Brain microvascular endothelial cell (primary cell): Measurements from ENCODE around the gene DHRS4L2.
"Not testable (repeated sequence)": the region's sequence is repeated elsewhere in the genome, so short reads cannot be mapped to it uniquely, and the experiment has no call there.

ENCODE experiments used
- DNase-seq: peaks from one replicate; pipeline ENCODE4 v3.0.0-alpha.2; 2020
- H3K27ac ChIP-seq: fragments of 250-450 bp; sonication (Bioruptor Pico); 2 replicates; pipeline ENCODE4 v1.5.1; 2020; ENCODE audit warnings: mild to moderate bottlenecking, moderate library complexity
- H3K27me3 ChIP-seq: fragments of 250-450 bp; sonication (Bioruptor Pico); replicated peaks from 2 replicates; pipeline ENCODE4 v1.5.1; 2020; ENCODE audit warnings: mild to moderate bottlenecking
- H3K36me3 ChIP-seq: fragments of 250-450 bp; sonication (Bioruptor Pico); replicated peaks from 2 replicates; pipeline ENCODE4 v1.5.1; 2020; ENCODE audit warnings: mild to moderate bottlenecking
- H3K4me3 ChIP-seq: 2 replicates; pipeline ENCODE4 v1.5.1; 2011; ENCODE audit warnings: low read depth, mild to moderate bottlenecking, control low read depth, low read length, moderate library complexity
- CTCF ChIP-seq: IDR thresholded peaks from 2 replicates; pipeline ENCODE4 v1.5.1; 2011; ENCODE audit warnings: low read depth, mild to moderate bottlenecking, moderate library complexity, low read length, control low read depth, inconsistent platforms; ENCODE audit errors: missing control alignments
- in situ Hi-C: cut with HindIII; loops from 2 replicates; pipeline ENCODE4 v1.10.0; 2017; ENCODE audit warnings: low sequenced_read_pairs, low pct_ligation_motif_present

DHRS4L2 gene

GRCh38 chr14:23969130-23969480, 19.6 kb upstream of the DHRS4L2 start:
- in situ Hi-C loops, H3K27me3 ChIP-seq, H3K36me3 ChIP-seq, H3K27ac ChIP-seq, DNase-seq: not testable (repeated sequence)
- peak overlapping the region; percentile 46 for H3K4me3 ChIP-seq

GRCh38 chr14:23969481-23970282, 19.0 kb upstream of the DHRS4L2 start:
- peak overlapping the region; percentile 46 for H3K4me3 ChIP-seq
- H3K27ac ChIP-seq, in situ Hi-C loops, H3K27me3 ChIP-seq, H3K36me3 ChIP-seq, DNase-seq: not testable (repeated sequence)

GRCh38 chr14:23970283-23970659, 18.5 kb upstream of the DHRS4L2 start:
- in situ Hi-C loops, H3K27ac ChIP-seq, H3K27me3 ChIP-seq, H3K36me3 ChIP-seq, H3K4me3 ChIP-seq, DNase-seq: not testable (repeated sequence)

- H3K27me3 ChIP-seq, DNase-seq, H3K27ac ChIP-seq, H3K4me3 ChIP-seq, H3K36me3 ChIP-seq, in situ Hi-C loops: not testable (repeated sequence)
Measured at GRCh38 chr14:23973178-23973577, 15.6 kb upstream of the DHRS4L2 start.

- in situ Hi-C loops, H3K36me3 ChIP-seq, H3K4me3 ChIP-seq, H3K27me3 ChIP-seq, DNase-seq, H3K27ac ChIP-seq: not testable (repeated sequence)
Measured at GRCh38 chr14:23974041-23974440, 14.7 kb upstream of the DHRS4L2 start.

- H3K36me3 ChIP-seq, H3K27me3 ChIP-seq, H3K4me3 ChIP-seq, in situ Hi-C loops, DNase-seq, H3K27ac ChIP-seq: not testable (repeated sequence)
Measured at GRCh38 chr14:23977208-23977607, 11.5 kb upstream of the DHRS4L2 start.

- H3K27me3 ChIP-seq, in situ Hi-C loops, H3K36me3 ChIP-seq, H3K4me3 ChIP-seq, H3K27ac ChIP-seq, DNase-seq: not testable (repeated sequence)
Measured at GRCh38 chr14:23981951-23982813, 6.5 kb upstream of the DHRS4L2 start.

- H3K4me3 ChIP-seq = no peak overlapping the region
- no peak for TF ChIP-seq CTCF
- no peaks in the 10 kb centered on the region for H3K27me3 ChIP-seq
- in situ Hi-C loops = no loop called here
- H3K27ac ChIP-seq = no peak overlapping the region
- no peaks in the 10 kb centered on the region for H3K36me3 ChIP-seq
- DNase-seq = peak; percentile 56
Measured at GRCh38 chr14:23984891-23985602, 3.7 kb upstream of the DHRS4L2 start.

- in situ Hi-C loops, DNase-seq, H3K27ac ChIP-seq, H3K36me3 ChIP-seq, H3K4me3 ChIP-seq, H3K27me3 ChIP-seq: not testable (repeated sequence)
Measured at GRCh38 chr14:23988223-23988606, 514 bp upstream of the DHRS4L2 start.

GRCh38 chr14:23989734-23990445, 1.2 kb downstream of the DHRS4L2 start:
- H3K27me3 ChIP-seq, DNase-seq, H3K27ac ChIP-seq, in situ Hi-C loops, H3K4me3 ChIP-seq, H3K36me3 ChIP-seq: not testable (repeated sequence)

- H3K27ac ChIP-seq, H3K4me3 ChIP-seq, in situ Hi-C loops, DNase-seq, H3K27me3 ChIP-seq, H3K36me3 ChIP-seq: not testable (repeated sequence)
Measured at GRCh38 chr14:23990961-23991360, 2.2 kb downstream of the DHRS4L2 start.

- H3K36me3 ChIP-seq, in situ Hi-C loops, H3K27ac ChIP-seq, DNase-seq, H3K4me3 ChIP-seq, H3K27me3 ChIP-seq: not testable (repeated sequence)
Measured at GRCh38 chr14:23993042-23993441, 4.3 kb downstream of the DHRS4L2 start.

- in situ Hi-C loops, H3K4me3 ChIP-seq, DNase-seq, H3K36me3 ChIP-seq, H3K27ac ChIP-seq, H3K27me3 ChIP-seq: not testable (repeated sequence)
Measured at GRCh38 chr14:23996009-23996408, 7.3 kb downstream of the DHRS4L2 start.
